Lower leg skin (tissue), 4 donors: ENCODE measurements around the gene KRAS. TPM values are rescaled to one million over a fixed set of nuclear protein-coding genes. Genes with fewer than 3 reads are reported as not detected.

ENCODE experiments used
- DNase-seq, 2 donors: peaks; one replicate each; pipeline ENCODE4 v3.0.0-alpha.2; 2019; ENCODE audit warnings: low spot score in 2 of 2
- H3K4me3 ChIP-seq: fragments of 200-600 bp; sonication (generic); 2 replicates; pipeline ENCODE4 v1.5.1; 2017; ENCODE audit warnings: mild to moderate bottlenecking, low read depth; ENCODE audit not compliant: poor library complexity, severe bottlenecking
- CTCF ChIP-seq, 3 donors: fragments of 450-650 bp; IDR thresholded peaks; one replicate each; pipeline ENCODE4 v1.5.1; 2016; ENCODE audit warnings: antibody characterized with exemption in 3 of 3, mild to moderate bottlenecking in 3 of 3, moderate library complexity in 2 of 3
- POLR2A ChIP-seq, 2 donors: fragments of 450-650 bp; IDR thresholded peaks; one replicate each; pipeline ENCODE4 v1.6.1; 2016 to 2017; ENCODE audit warnings: antibody characterized with exemption in 2 of 2, mild to moderate bottlenecking in 1 of 2, moderate library complexity in 1 of 2
- WGBS, 2 donors: methylation state at CpG; one replicate each; pipeline ENCODE4 v1.1.5; 2018; 5-methylcytosine and 5-hydroxymethylcytosine counted together
- intact Hi-C: fragments of 100-400 bp; cut with DNase I; formaldehyde crosslinking; loops from one replicate; pipeline ENCODE4 v1.15.0; 2023; ENCODE audit warnings: low total_unique reads
- total RNA-seq, 4 donors: library from RNA; depleted of rRNA; stranded (reverse); fragments of >200 nt; gene quantifications; one replicate each; pipeline ENCODE4 v1.1.0, GENCODE V29; 2016

Gene KRAS
- total RNA-seq, 4 donors from 2014 or later = 12.0 to 20.7 (median 15.4) TPM

GRCh38 chr12:25262389-25263074, 11.8 kb upstream of the KRAS start:
- DNase-seq = no peak
- H3K4me3 ChIP-seq = no peak overlapping the region
- WGBS, 2 donors = 86 to 90% methylated on average over 1 of the region's 1 CpG
- TF ChIP-seq CTCF (IDR thresholded peaks at IDR 0.05) (no peak), POLR2A (IDR thresholded peaks at IDR 0.05) (no peak)
- intact Hi-C loops = no loop called here

DNA sequence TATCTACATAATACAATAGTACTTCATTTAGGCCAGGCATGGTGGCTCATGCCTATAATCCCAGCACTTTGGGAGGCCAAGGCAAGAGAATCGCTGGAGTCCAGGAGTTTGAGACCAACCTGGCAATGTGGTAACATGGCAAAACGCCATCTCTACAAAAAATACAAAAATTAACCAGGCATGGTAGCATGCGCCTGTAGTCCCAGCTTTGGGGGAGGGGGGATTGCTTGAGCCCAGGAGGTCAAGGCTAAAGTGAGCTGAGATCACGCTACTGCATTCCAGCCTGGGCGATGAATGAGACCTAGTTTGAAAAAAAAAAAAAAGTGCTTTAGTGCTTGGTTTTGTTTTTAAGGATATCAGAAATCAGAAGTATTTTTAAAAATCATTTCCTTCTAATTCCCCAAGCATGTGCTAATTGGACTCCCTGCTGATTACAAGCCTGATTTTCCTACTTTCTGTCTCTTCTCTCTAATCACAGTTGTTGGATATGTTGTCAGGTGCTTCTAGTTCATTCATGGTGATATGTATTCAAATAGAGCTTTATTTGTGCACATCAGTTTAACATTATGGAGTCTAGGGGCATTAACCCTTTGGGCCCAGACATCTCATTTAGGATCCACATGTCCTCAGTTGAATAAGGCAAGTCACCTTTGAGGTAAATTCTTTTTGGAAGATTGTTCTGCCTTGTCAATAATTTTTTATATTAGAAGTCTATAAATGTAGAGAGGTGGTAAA, 7.0 kb upstream of the KRAS start:
- TF ChIP-seq POLR2A (IDR thresholded peaks at IDR 0.05) (no peak), CTCF (IDR thresholded peaks at IDR 0.05) (no peak)
- no peak overlapping the region for H3K4me3 ChIP-seq
- intact Hi-C loops = no loop called here
- WGBS, 2 donors = 94 to 98% methylated on average over 5 of the region's 5 CpGs
- DNase-seq = no peak

GRCh38 chr12:25256826-25257225, 6.1 kb upstream of the KRAS start:
- WGBS, 2 donors = 52 to 55% methylated on average over 3 of the region's 3 CpGs
- no peak overlapping the region for H3K4me3 ChIP-seq
- intact Hi-C loops = no loop called here
- TF ChIP-seq CTCF (IDR thresholded peaks at IDR 0.05) = no peak
- TF ChIP-seq POLR2A (IDR thresholded peaks at IDR 0.05) = no peak
- no peak for DNase-seq

GRCh38 chr12:25256005-25256404, 5.3 kb upstream of the KRAS start:
- TF ChIP-seq POLR2A (IDR thresholded peaks at IDR 0.05) (no peak), CTCF (IDR thresholded peaks at IDR 0.05) (no peak)
- intact Hi-C loops = no loop called here
- no peak overlapping the region for H3K4me3 ChIP-seq
- DNase-seq = no peak
- 95 to 99% methylated on average over 5 of the region's 5 CpGs for WGBS, 2 donors

DNA sequence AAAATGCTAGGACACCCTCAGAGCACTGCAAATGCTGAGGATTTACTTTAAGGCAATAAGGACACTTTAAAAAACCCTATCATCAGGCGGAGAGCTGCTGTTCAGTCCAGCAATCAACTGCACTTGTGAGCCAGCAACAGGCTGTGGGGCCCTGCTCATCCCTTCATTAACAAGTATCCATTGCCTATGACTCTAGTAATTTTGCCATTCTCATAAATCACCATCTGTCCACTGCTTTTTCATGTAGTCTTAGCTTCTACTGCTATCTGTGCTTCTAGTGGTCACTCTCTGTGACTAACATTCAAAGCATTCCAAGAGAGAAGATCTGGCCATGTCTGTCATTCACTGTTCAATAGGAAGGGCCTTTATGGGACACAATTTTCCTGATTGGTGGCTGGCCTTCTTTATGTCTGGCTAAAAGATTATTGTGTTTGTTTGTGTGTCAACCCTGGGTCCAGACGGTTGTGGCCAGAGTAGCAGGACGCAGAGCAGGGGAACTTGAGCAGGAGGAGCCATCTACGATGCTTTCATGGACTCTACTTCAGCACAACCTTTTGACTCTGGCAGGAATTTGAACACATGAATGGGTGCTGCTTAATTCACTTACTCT, 3.6 kb upstream of the KRAS start:
- intact Hi-C loops = no loop called here
- TF ChIP-seq CTCF (IDR thresholded peaks at IDR 0.05) (no peak), POLR2A (IDR thresholded peaks at IDR 0.05) (no peak)
- DNase-seq = no peak
- 92 to 93% methylated on average over 4 of the region's 4 CpGs for WGBS, 2 donors
- no peak overlapping the region for H3K4me3 ChIP-seq
